Measurements from ENCODE around the gene TNRC6B.

- TF ChIP-seq SETDB1 (IDR thresholded peaks at IDR 0.05; ENCODE audit: insufficient read length, low read length) (no peak), ELK4 (IDR thresholded peaks at IDR 0.05; ENCODE audit: borderline replicate concordance, low read depth, low read length) (no peak), PBX3 (CRISPR knock-in tag; IDR thresholded peaks at IDR 0.05) (no peak), ZNF660 (tag by site-specific recombination; IDR thresholded peaks at IDR 0.05) (no peak)
- TF ChIP-seq, protein P1, sequence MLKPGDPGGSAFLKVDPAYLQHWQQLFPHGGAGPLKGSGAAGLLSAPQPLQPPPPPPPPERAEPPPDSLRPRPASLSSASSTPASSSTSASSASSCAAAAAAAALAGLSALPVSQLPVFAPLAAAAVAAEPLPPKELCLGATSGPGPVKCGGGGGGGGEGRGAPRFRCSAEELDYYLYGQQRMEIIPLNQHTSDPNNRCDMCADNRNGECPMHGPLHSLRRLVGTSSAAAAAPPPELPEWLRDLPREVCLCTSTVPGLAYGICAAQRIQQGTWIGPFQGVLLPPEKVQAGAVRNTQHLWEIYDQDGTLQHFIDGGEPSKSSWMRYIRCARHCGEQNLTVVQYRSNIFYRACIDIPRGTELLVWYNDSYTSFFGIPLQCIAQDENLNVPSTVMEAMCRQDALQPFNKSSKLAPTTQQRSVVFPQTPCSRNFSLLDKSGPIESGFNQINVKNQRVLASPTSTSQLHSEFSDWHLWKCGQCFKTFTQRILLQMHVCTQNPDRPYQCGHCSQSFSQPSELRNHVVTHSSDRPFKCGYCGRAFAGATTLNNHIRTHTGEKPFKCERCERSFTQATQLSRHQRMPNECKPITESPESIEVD (tag by site-specific recombination; IDR thresholded peaks at IDR 0.05) = no peak
- TF ChIP-seq, protein P2, sequence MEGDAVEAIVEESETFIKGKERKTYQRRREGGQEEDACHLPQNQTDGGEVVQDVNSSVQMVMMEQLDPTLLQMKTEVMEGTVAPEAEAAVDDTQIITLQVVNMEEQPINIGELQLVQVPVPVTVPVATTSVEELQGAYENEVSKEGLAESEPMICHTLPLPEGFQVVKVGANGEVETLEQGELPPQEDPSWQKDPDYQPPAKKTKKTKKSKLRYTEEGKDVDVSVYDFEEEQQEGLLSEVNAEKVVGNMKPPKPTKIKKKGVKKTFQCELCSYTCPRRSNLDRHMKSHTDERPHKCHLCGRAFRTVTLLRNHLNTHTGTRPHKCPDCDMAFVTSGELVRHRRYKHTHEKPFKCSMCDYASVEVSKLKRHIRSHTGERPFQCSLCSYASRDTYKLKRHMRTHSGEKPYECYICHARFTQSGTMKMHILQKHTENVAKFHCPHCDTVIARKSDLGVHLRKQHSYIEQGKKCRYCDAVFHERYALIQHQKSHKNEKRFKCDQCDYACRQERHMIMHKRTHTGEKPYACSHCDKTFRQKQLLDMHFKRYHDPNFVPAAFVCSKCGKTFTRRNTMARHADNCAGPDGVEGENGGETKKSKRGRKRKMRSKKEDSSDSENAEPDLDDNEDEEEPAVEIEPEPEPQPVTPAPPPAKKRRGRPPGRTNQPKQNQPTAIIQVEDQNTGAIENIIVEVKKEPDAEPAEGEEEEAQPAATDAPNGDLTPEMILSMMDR (tag by site-specific recombination; IDR thresholded peaks at IDR 0.05) = no peak
Measured at GRCh38 chr22:40210818-40211217, 33.1 kb downstream of the TNRC6B start.
